Measurements from ENCODE around the gene AFF1.

- TF ChIP-seq CTCF (conservative IDR thresholded peaks at IDR 0.05 in 1 of 2, IDR thresholded peaks at IDR 0.05 in 1 of 2; ENCODE audit: extremely low read depth in 1 of 2, insufficient read depth in 1 of 2, low read depth in 1 of 2, low read length in 2 of 2) = peak in 1 of 2 donors; percentile 23
- no peak for TF ChIP-seq EZH2 (IDR thresholded peaks at IDR 0.05; ENCODE audit: borderline replicate concordance, low read length)
Observed at GRCh38 chr4:86891762-86892635, 42.8 kb upstream of the AFF1 start, which contains the start of gene C4orf36.

Data from mammary epithelial cell (primary cell).